ENCODE results near the gene OSBPL8.

GRCh38 chr12:76398106-76398505 is 161.5 kb downstream of the OSBPL8 start:
- TF ChIP-seq POLR2A (IDR thresholded peaks at IDR 0.05; ENCODE audit: low read length) = no peak
- no peak for TF ChIP-seq GATA1 (IDR thresholded peaks at IDR 0.05; ENCODE audit: low read depth, low read length)
